Osteoblast (primary cell): Measurements from ENCODE around the gene PALB2. TPM values are rescaled to one million over a fixed set of nuclear protein-coding genes. Genes with fewer than 3 reads are reported as not detected.

Experiments
- DNase-seq: peaks from one replicate; pipeline ENCODE4 v3.0.0; 2011; ENCODE audit warnings: low spot score, mixed read lengths; ENCODE audit not compliant: insufficient read length; ENCODE audit errors: missing footprints
- H2AFZ ChIP-seq: 2 replicates; pipeline ENCODE4 v1.6.0; 2011; ENCODE audit warnings: mild to moderate bottlenecking, low read length
- H3K27ac ChIP-seq: 2 replicates; pipeline ENCODE4 v1.5.1; 2011; ENCODE audit warnings: mild to moderate bottlenecking, low read depth, low read length, moderate library complexity
- H3K27me3 ChIP-seq: 2 replicates; pipeline ENCODE4 v1.6.0; 2012; ENCODE audit warnings: mild to moderate bottlenecking, control low read depth, inconsistent platforms, low read length, moderate library complexity; ENCODE audit not compliant: insufficient read depth
- H3K36me3 ChIP-seq: 2 replicates; pipeline ENCODE4 v1.5.1; 2011; ENCODE audit warnings: mild to moderate bottlenecking, low read length, control low read depth, moderate library complexity; ENCODE audit not compliant: insufficient read depth
- H3K4me1 ChIP-seq: 2 replicates; pipeline ENCODE4 v1.5.1; 2011; ENCODE audit warnings: mild to moderate bottlenecking, low read length, control low read depth, moderate library complexity; ENCODE audit not compliant: insufficient read depth
- H3K4me2 ChIP-seq: 2 replicates; pipeline ENCODE4 v1.6.0; 2011; ENCODE audit warnings: mild to moderate bottlenecking, low read length; ENCODE audit not compliant: insufficient read depth
- H3K4me3 ChIP-seq: fragments of 200-600 bp; sonication (generic); 3 replicates; pipeline ENCODE4 v1.5.1; 2012; ENCODE audit warnings: mild to moderate bottlenecking, low read length, inconsistent platforms; ENCODE audit not compliant: insufficient read depth
- H3K79me2 ChIP-seq: 2 replicates; pipeline ENCODE4 v1.6.0; 2012; ENCODE audit warnings: mild to moderate bottlenecking, low read length, control low read depth, inconsistent platforms; ENCODE audit not compliant: insufficient read depth
- H3K9me3 ChIP-seq: 2 replicates; pipeline ENCODE4 v1.5.1; 2011; ENCODE audit warnings: low read depth, low read length, control low read depth
- H4K20me1 ChIP-seq: 2 replicates; pipeline ENCODE4 v1.6.0; 2012; ENCODE audit warnings: mild to moderate bottlenecking, low read length, control low read depth; ENCODE audit not compliant: insufficient read depth
- total RNA-seq: library from RNA; depleted of rRNA; stranded (reverse); fragments of >200 nt; gene quantifications from 2 replicates; pipeline ENCODE4 v1.2.3, GENCODE V29; 2012
- TF ChIP-seq, protein P1 (sequence below): IDR thresholded peaks from 2 replicates; pipeline ENCODE4 v1.5.1; 2011; ENCODE audit warnings: mild to moderate bottlenecking, low read depth, low read length, moderate library complexity; ENCODE audit errors: extremely low read depth

The PALB2 gene
- total RNA-seq, 1 donor: 14.8 TPM

DNA sequence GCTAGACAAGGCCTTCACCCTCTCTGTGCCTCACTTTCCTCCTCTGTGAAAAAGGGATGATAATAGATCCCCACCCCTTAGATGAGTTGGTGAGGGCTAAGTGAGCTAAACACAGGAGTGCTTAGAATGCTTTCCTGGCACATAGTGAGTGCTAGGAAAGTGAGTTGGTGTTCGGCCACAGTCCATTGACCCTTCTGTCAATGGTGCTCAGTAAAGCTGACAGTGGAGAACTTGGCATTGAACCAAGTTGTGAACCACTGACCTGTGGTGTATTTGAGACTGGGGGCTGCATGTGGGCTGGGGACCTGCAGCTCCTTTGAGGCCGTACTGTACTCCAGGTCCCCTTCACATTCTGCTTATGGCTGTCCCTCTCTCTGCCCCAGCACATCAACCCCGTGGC is 42.4 kb upstream of the PALB2 start:
- no peaks in the 10 kb centered on the region for H3K27me3 ChIP-seq
- no peaks in the 10 kb centered on the region for H3K9me3 ChIP-seq
- H3K4me2 ChIP-seq: no peak overlapping the region
- H3K27ac ChIP-seq: no peak overlapping the region
- H3K4me1 ChIP-seq: peaks cover 26% of the 10 kb centered on the region
- peak; percentile 17 for DNase-seq
- H3K4me3 ChIP-seq: no peak overlapping the region
- TF ChIP-seq, protein P1, sequence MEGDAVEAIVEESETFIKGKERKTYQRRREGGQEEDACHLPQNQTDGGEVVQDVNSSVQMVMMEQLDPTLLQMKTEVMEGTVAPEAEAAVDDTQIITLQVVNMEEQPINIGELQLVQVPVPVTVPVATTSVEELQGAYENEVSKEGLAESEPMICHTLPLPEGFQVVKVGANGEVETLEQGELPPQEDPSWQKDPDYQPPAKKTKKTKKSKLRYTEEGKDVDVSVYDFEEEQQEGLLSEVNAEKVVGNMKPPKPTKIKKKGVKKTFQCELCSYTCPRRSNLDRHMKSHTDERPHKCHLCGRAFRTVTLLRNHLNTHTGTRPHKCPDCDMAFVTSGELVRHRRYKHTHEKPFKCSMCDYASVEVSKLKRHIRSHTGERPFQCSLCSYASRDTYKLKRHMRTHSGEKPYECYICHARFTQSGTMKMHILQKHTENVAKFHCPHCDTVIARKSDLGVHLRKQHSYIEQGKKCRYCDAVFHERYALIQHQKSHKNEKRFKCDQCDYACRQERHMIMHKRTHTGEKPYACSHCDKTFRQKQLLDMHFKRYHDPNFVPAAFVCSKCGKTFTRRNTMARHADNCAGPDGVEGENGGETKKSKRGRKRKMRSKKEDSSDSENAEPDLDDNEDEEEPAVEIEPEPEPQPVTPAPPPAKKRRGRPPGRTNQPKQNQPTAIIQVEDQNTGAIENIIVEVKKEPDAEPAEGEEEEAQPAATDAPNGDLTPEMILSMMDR: no peak
- H4K20me1 ChIP-seq: peaks cover 19% of the 10 kb centered on the region
- H3K36me3 ChIP-seq: peaks cover 76% of the 10 kb centered on the region
- no peak overlapping the region for H2AFZ ChIP-seq
- peaks cover 52% of the 10 kb centered on the region for H3K79me2 ChIP-seq

DNA sequence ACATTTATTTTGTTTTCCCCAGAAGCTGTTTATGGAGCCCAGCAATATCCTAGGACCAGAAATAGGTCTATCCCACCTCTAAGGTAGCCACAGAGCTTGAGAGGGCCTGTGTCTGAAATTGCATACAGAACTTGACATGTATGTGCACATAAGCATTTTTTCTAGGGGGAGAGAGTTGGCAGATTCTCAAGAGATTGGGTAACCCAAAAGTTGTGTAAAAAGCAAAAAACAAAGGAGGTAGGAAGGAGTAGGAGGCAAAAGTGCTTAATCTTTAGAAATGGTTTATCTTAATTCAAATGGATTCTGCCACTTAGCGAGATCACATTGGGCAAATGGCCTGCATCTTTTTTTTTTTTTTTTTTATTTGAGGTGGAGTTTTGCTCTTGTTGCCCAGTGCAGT is 41.1 kb upstream of the PALB2 start:
- Histone ChIP-seq H3K79me2 (peaks cover 52% of the 10 kb centered on the region), H3K27ac (no peak overlapping the region), H3K4me2 (no peak overlapping the region), H3K4me3 (no peak overlapping the region), H3K9me3 (no peaks in the 10 kb centered on the region), H4K20me1 (peaks cover 19% of the 10 kb centered on the region), H2AFZ (no peak overlapping the region), H3K36me3 (peaks cover 63% of the 10 kb centered on the region), H3K27me3 (no peaks in the 10 kb centered on the region), H3K4me1 (peaks cover 34% of the 10 kb centered on the region)
- TF ChIP-seq, protein P1: no peak
- no peak for DNase-seq

DNA sequence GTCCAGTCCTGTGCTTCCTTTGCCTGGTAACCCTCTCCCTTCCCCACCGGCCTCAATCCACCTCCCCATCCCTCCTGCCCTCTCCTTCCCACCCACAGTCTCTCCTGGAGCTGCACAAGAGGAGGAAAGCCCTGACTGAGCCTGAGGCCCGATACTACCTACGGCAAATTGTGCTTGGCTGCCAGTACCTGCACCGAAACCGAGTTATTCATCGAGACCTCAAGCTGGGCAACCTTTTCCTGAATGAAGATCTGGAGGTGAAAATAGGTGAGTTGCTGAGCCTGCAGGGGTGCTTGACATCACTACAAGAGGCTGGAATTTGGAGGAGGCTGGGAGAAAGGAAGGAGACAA is 38.9 kb upstream of the PALB2 start:
- Histone ChIP-seq H3K4me1 (peaks cover 42% of the 10 kb centered on the region), H2AFZ (no peak overlapping the region), H3K27ac (peak overlapping the region; percentile 87), H3K27me3 (no peaks in the 10 kb centered on the region), H3K9me3 (no peaks in the 10 kb centered on the region), H3K4me2 (peak overlapping the region; percentile 85), H3K79me2 (peaks cover 50% of the 10 kb centered on the region), H3K36me3 (peaks cover 42% of the 10 kb centered on the region), H3K4me3 (peak overlapping the region; percentile 75), H4K20me1 (peaks cover 27% of the 10 kb centered on the region)
- DNase-seq: no peak
- TF ChIP-seq, protein P1: no peak

DNA sequence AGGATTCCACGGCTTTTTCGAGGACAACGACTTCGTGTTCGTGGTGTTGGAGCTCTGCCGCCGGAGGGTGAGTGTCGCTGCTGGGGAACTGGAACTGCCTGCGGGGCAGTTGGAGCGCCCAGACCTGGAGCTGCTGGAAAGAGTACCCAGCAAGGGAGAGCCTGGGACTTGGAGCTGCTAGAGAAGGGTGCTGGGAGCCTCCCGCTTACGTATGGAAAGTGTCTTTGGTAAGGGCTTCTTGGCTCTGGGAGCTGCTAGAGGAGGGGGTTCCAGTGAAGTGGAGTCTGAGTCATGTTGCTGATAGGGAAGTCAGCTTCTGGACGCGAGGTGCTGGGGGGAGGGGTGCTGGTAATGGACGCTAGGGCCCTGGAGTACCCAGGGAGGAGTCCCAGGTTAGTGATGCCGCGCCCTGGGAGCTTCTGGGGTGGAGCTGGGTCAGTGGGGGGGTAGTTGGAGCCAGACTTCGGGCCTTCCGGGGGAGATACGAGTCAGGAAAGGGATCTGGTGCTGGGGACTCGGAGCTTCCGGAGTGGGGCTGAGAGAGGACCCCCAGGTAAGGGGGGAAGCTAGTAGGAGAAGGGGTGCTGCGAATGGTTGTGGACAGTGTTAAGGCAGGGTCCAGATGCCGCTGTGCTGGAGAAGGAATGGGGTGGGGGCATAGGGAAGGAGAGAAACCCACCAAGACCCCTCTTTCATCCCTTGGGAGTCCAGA is 38.3 kb upstream of the PALB2 start:
- H3K36me3 ChIP-seq: peaks cover 39% of the 10 kb centered on the region
- peaks cover 42% of the 10 kb centered on the region for H3K4me1 ChIP-seq
- H4K20me1 ChIP-seq: peaks cover 27% of the 10 kb centered on the region
- H3K27ac ChIP-seq: peak overlapping the region; percentile 87
- peak overlapping the region; percentile 24 for H2AFZ ChIP-seq
- H3K79me2 ChIP-seq: peaks cover 50% of the 10 kb centered on the region
- TF ChIP-seq, protein P1: no peak
- H3K4me3 ChIP-seq: peak overlapping the region; percentile 75
- peak; percentile 68 for DNase-seq
- H3K9me3 ChIP-seq: no peaks in the 10 kb centered on the region
- H3K4me2 ChIP-seq: peak overlapping the region; percentile 85
- no peaks in the 10 kb centered on the region for H3K27me3 ChIP-seq
